NT2/D1 (cell line): Measurements from ENCODE around the gene PKDCC.

Experiments used
- SUZ12 ChIP-seq: IDR thresholded peaks from 2 replicates; pipeline ENCODE4 v1.6.1; 2011; ENCODE audit not compliant: insufficient read length, insufficient read depth; ENCODE audit errors: extremely low read depth
- YY1 ChIP-seq: IDR thresholded peaks from 2 replicates; pipeline ENCODE4 v1.6.1; 2011; ENCODE audit not compliant: insufficient read length, insufficient read depth

GRCh38 chr2:42091671-42092070, 43.9 kb downstream of the PKDCC start:
- TF ChIP-seq SUZ12 (no peak), YY1 (no peak)
